HEK293T (cell line): Measurements from ENCODE around the gene HTRA3.

ENCODE experiments used
- CTCF ChIA-PET: fragments of 350-600 bp; formaldehyde crosslinking; extraction: SDS; loops from one replicate; lab custom pipeline; 2021; ENCODE audit warnings: antibody characterized with exemption, inconsistent platforms; lab: Yijun Ruan, JAX
- POLR2A ChIA-PET: fragments of 350-600 bp; formaldehyde crosslinking; extraction: SDS; loops from one replicate; lab custom pipeline; 2020; ENCODE audit warnings: antibody characterized with exemption, inconsistent platforms; lab: Yijun Ruan, JAX
- DNase-seq: peaks from one replicate; pipeline ENCODE4 v3.0.0; 2012; ENCODE audit warnings: mixed read lengths; ENCODE audit errors: extremely low spot score
- ARNT ChIP-seq: fragments of 450-650 bp; IDR thresholded peaks from 2 replicates; pipeline ENCODE4 v1.6.1; 2017; ENCODE audit warnings: mild to moderate bottlenecking
- BHLHE40 ChIP-seq: fragments of 450-650 bp; IDR thresholded peaks from 2 replicates; pipeline ENCODE4 v1.6.1; 2016; ENCODE audit warnings: mild to moderate bottlenecking, moderate library complexity, borderline replicate concordance
- CTBP1 ChIP-seq: fragments of 450-650 bp; IDR thresholded peaks from 2 replicates; pipeline ENCODE4 v1.6.1; 2016; ENCODE audit warnings: borderline replicate concordance
- ELF4 ChIP-seq: fragments of 450-650 bp; IDR thresholded peaks from 2 replicates; pipeline ENCODE4 v1.6.1; 2017; ENCODE audit warnings: antibody characterized with exemption
- FOXA1 ChIP-seq: fragments of 450-650 bp; IDR thresholded peaks from 2 replicates; pipeline ENCODE4 v1.6.1; 2016; ENCODE audit warnings: mild to moderate bottlenecking
- FOXK2 ChIP-seq: fragments of 450-650 bp; IDR thresholded peaks from 2 replicates; pipeline ENCODE4 v1.6.1; 2016; ENCODE audit warnings: mild to moderate bottlenecking
- FOXM1 ChIP-seq: fragments of 450-650 bp; IDR thresholded peaks from 2 replicates; pipeline ENCODE4 v1.6.1; 2017; ENCODE audit warnings: mild to moderate bottlenecking, borderline replicate concordance
- HDGF ChIP-seq: fragments of 450-650 bp; IDR thresholded peaks from 2 replicates; pipeline ENCODE4 v1.6.1; 2017; ENCODE audit warnings: antibody characterized with exemption, borderline replicate concordance
- L3MBTL2 ChIP-seq: fragments of 450-650 bp; conservative IDR thresholded peaks from 2 replicates; pipeline ENCODE4 v1.6.1; 2016; ENCODE audit warnings: mild to moderate bottlenecking
- LEF1 ChIP-seq: fragments of 450-650 bp; IDR thresholded peaks from 2 replicates; pipeline ENCODE4 v1.6.1; 2017; ENCODE audit warnings: mild to moderate bottlenecking, borderline replicate concordance
- NFRKB ChIP-seq: fragments of 450-650 bp; IDR thresholded peaks from 2 replicates; pipeline ENCODE4 v1.6.1; 2016; ENCODE audit warnings: mild to moderate bottlenecking, moderate library complexity
- SP1 ChIP-seq: fragments of 450-650 bp; IDR thresholded peaks from 2 replicates; pipeline ENCODE4 v1.6.1; 2017
- SUZ12 ChIP-seq: fragments of 450-650 bp; IDR thresholded peaks from 2 replicates; pipeline ENCODE4 v1.6.1; 2016; ENCODE audit warnings: mild to moderate bottlenecking
- TARDBP ChIP-seq: fragments of 450-650 bp; IDR thresholded peaks from 2 replicates; pipeline ENCODE4 v1.6.1; 2016
- ZNF384 ChIP-seq: fragments of 450-650 bp; IDR thresholded peaks from 2 replicates; pipeline ENCODE4 v1.6.1; 2016
- TF ChIP-seq, protein P1 (sequence below): fragments of 450-650 bp; IDR thresholded peaks from 2 replicates; pipeline ENCODE4 v1.6.1; 2016

Gene HTRA3

DNA sequence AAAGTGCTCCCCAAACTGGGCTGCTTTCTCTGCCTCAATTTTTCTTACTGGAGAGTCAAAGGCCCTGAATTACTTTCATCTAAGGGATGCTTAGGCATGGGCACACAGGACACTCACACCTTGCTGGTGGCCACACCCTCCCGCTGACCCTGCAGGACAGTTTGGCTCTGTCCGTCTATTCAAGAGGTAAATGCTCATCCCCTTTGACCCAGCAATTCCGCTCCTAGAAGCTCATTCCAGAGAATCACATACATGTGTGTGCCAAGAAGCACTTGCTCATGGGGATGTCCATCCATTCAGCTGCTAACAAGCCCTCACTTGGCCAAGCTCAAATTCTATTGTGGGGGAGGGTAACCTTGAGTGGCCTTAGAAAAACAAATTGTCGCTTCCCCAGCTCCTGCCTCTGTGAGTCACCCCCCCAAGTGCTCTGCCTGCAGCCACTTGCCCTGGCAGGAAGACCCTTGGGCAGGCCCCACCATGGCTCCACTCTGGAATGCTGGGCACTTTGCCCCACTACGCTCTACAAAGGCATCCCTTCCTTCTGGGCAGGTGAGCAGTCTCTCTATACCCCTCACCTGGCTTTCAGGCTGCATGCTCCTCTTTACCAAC, 54.5 kb downstream of the HTRA3 start:
- POLR2A ChIA-PET, result no interaction called here
- CTCF ChIA-PET, result no interaction called here
- TF ChIP-seq FOXA1 (no peak), HDGF (no peak), SP1 (no peak)
- no peak for DNase-seq

DNA sequence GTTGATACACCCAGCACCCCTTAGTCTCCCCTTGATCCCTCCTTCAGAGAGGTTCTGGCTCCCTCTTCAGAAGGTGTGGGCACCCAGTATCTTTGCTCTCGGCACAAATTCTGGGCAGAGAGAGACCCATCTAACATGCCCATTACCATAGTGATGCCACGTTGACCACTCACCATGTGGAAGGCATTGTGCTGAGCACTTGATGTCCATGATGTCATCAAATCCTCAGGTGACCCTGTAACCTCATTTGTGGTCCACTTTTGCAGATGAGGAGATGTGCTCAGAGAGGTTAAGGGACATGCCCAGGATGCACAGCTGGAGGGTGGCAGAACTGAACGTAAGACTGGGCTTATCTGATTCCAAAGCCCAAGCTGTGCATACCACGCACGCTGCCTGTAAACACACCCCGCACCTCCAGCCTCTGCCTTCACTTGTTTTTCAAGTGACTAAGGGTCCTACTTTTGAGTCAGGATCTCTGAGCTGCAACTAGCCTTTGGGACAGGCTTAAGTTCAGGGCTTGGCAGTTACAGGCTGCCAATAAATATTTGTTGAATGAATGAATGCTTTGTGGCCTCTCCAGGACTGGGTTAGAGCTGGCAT, 55.2 kb downstream of the HTRA3 start:
- no peak for DNase-seq
- no peak for TF ChIP-seq ZNF384
- TF ChIP-seq FOXA1, result no peak
- TF ChIP-seq CTBP1, result no peak
- TF ChIP-seq ELF4, result no peak
- TF ChIP-seq SP1, result no peak
- no peak for TF ChIP-seq TARDBP
- TF ChIP-seq ARNT, result no peak
- ChIA-PET CTCF (no interaction called here), POLR2A (no interaction called here)

DNA sequence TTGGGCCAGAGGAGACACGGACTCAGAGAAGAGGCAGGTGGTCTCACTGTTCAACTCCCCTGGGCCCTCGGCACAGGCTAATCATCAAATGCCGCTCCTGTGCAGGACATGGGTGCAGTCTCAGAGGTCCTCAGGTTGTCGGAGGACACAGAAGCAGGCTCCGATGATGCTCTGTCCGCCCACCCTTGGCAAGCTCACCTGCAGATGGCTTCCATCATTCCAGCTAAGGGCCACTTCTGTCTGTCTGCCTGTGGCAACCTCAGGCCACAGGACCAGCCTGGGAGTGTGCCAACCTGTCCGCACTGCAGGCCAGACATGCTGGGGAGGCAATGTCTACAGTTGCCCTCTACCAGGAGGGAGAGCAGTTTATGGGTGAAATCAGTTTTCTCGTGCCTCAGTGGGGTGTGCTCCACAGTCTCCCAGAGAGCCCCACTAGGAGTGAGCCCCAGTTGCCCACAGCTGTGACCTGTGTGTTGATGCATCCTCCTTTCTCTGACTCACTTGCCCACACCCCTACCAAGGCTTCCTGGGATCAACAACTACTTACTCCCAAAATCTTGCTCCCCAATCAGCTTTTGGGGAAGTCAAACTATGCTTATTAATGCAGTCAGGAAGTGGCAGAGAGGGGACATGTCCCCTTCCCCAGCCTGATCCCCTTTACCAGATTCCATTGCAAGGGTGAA, 55.9 kb downstream of the HTRA3 start:
- ChIA-PET CTCF (no interaction called here), POLR2A (no interaction called here)
- TF ChIP-seq SUZ12 (no peak), BHLHE40 (no peak), NFRKB (no peak), ELF4 (no peak), SP1 (no peak), ZNF384 (no peak), HDGF (no peak), L3MBTL2 (no peak), ARNT (no peak), TARDBP (no peak), FOXM1 (no peak), CTBP1 (no peak), LEF1 (no peak)
- TF ChIP-seq, protein P1, sequence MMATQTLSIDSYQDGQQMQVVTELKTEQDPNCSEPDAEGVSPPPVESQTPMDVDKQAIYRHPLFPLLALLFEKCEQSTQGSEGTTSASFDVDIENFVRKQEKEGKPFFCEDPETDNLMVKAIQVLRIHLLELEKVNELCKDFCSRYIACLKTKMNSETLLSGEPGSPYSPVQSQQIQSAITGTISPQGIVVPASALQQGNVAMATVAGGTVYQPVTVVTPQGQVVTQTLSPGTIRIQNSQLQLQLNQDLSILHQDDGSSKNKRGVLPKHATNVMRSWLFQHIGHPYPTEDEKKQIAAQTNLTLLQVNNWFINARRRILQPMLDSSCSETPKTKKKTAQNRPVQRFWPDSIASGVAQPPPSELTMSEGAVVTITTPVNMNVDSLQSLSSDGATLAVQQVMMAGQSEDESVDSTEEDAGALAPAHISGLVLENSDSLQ, result no peak
- no peak for DNase-seq

DNA sequence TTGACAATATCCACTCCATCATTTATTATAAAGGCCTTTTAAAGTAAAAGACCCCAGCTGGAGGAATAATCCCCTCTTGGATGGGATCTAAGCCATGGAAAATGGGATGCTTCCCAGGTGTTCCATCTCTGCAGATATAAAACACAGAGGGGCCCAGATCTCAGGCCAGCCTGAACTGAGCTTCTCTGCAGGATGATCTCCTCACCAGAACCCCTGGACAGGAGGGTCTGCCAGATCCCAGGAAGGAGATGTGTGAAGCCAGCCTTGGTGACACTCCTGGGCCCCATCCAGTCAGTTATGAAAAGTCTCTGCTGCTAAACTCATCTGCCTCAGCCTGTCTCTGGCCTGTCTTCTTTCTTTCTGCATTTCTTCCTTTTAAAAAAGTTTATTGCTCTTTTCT, 56.7 kb downstream of the HTRA3 start:
- POLR2A ChIA-PET, result no interaction called here
- TF ChIP-seq FOXM1 (no peak), SUZ12 (no peak), L3MBTL2 (no peak), ELF4 (no peak), FOXK2 (no peak), SP1 (no peak), NFRKB (no peak), ARNT (no peak), LEF1 (no peak), FOXA1 (no peak)
- TF ChIP-seq, protein P1, result no peak
- CTCF ChIA-PET, result no interaction called here
- no peak for DNase-seq

DNA sequence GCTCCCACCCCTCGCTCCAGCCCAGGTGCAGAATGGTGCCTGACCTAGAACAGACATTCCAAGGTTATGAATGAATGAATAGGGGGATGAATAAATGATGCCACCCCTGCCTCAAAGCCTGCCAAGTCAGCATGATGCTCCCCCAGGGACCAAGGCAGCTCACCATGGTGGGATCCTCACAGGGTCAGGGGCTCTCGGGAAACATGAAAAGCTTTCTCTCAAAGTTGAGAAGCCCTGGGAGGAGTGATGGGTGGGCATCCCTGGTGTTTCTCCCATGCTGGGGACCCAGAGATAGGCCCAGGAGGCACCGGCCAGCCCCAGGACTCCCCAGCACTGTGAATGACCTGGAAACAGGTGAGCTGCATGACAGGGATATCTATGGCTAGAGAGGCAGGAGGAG, 58.9 kb downstream of the HTRA3 start:
- ChIA-PET POLR2A (no interaction called here), CTCF (no interaction called here)
- no peak for DNase-seq
- TF ChIP-seq TARDBP (no peak), BHLHE40 (no peak), SP1 (no peak)

DNA sequence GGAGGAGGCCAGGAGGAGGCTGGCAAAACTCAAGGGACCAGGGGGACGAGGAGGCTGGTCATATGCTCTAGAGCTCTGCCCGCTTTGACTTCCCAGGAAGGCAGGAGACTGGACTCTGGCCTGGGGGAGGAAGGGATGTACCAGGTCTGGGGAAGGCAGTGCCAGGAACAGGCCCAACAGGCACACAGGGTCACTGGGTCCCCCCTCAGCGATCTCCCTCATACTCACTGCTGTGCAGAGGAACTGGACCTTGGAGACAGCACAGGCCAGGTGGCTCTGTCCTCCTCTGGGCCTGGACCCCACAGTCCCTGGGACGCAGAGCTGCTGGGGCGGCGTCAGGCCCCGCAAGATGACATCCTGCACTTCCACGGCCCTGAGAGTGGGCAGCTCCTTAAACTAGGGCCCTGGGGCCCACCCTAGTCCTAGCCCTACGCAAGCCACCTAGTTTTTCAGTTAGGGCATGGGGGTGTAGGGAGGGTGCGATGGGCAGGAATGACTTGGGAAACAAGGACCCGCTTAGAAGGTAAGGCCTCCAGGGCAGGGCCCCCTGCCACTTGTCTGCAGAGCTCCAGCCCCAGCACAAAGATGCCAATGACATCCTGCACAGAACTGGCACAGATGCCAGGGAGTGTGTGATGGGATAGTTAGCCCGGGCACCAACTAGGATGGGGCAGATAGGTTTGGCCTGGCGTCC, 59.5 kb downstream of the HTRA3 start:
- no peak for DNase-seq
- TF ChIP-seq TARDBP (no peak), BHLHE40 (no peak), L3MBTL2 (no peak)
- TF ChIP-seq, protein P1, result no peak
- CTCF ChIA-PET, result no interaction called here
- POLR2A ChIA-PET, result no interaction called here

DNA sequence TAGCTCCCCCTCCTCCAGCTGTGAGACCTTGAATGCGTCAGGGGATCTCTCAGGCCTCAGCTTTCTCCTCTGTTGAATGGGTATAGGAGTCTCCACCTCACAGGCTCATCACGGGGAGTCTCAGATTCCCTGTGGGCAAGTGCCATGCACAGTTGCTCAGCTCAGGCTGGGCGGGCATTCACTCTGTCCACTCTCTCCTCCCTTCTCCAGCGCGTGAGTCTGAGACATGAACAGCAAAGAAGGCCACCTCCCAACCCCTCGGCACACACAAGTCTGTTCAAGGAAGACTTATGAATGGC, 60.0 kb downstream of the HTRA3 start:
- TF ChIP-seq SUZ12 (no peak), LEF1 (no peak), FOXA1 (no peak), FOXK2 (no peak), TARDBP (no peak), L3MBTL2 (no peak), FOXM1 (no peak), ARNT (no peak), ZNF384 (no peak), SP1 (no peak), HDGF (no peak)
- TF ChIP-seq, protein P1, result no peak
- ChIA-PET POLR2A (no interaction called here), CTCF (no interaction called here)
- DNase-seq, result no peak
